B cell (primary cell): Measurements from ENCODE around the gene MINDY2. TPM values are rescaled to one million over a fixed set of nuclear protein-coding genes. Genes with fewer than 3 reads are reported as not detected.
A peak's percentile ranks its signal among the peaks of the same experiment; 100 is the strongest.
"Not testable (repeated sequence)": the region's sequence is repeated elsewhere in the genome, so short reads cannot be mapped to it uniquely, and the experiment has no call there.

Source experiments
- ATAC-seq: fragments of 200-7000 bp; cut with Tn5 transposase; one replicate; pipeline ENCODE4 v1.10.0; 2021; ENCODE audit warnings: low read depth, mild to moderate bottlenecking, moderate number of reproducible peaks, moderate library complexity
- CTCF ChIA-PET: fragments of 350-600 bp; sonication (Branson Sonifier 250); formaldehyde crosslinking; loops from one replicate; lab custom pipeline; 2021; ENCODE audit warnings: antibody characterized with exemption, inconsistent platforms; lab: Charles Lee
- POLR2A ChIA-PET: fragments of 350-600 bp; sonication (Branson Sonifier 250); formaldehyde crosslinking; loops from one replicate; lab custom pipeline; 2021; ENCODE audit warnings: antibody characterized with exemption; lab: Charles Lee
- DNase-seq: peaks from one replicate; pipeline ENCODE4 v3.0.0; 2013
- H2AFZ ChIP-seq: 2 replicates; pipeline ENCODE4 v1.6.1; 2012; ENCODE audit warnings: mild to moderate bottlenecking, low read depth, low read length; ENCODE audit not compliant: insufficient read depth, poor library complexity, severe bottlenecking
- H3K27ac ChIP-seq, 2 donors: 1 replicate in 1 of 2; 2 replicates in 1 of 2; pipeline ENCODE4 v1.5.1; 2012 to 2013; ENCODE audit warnings: low read length in 2 of 2, mild to moderate bottlenecking in 2 of 2, moderate library complexity in 1 of 2
- H3K27me3 ChIP-seq, 4 experiments: fragments of 200-600 bp in 1 of 4; sonication (generic) in 1 of 4; replicated peaks in 1 of 4; 1 replicate in 2 of 4; 2 replicates in 2 of 4; pipeline versions ENCODE4 v1.6.1 to v1.7.0; 2013 to 2016; ENCODE audit warnings: low read length in 3 of 4, mild to moderate bottlenecking in 2 of 4, mixed read lengths in 1 of 4, moderate library complexity in 1 of 4; ENCODE audit not compliant: insufficient read depth in 4 of 4, control insufficient read depth in 3 of 4; ENCODE audit errors: control extremely low read depth in 1 of 4
- H3K36me3 ChIP-seq, 2 experiments: replicated peaks in 1 of 2; 1 replicate in 1 of 2; 2 replicates in 1 of 2; pipeline versions ENCODE4 v1.6.1 to v1.7.1; 2013; ENCODE audit warnings: low read length in 1 of 2; ENCODE audit not compliant: insufficient read depth in 2 of 2, control insufficient read depth in 1 of 2; ENCODE audit errors: control extremely low read depth in 1 of 2, extremely low read depth in 1 of 2
- H3K4me1 ChIP-seq, 2 donors: fragments of 200-600 bp in 1 of 2; sonication (generic) in 1 of 2; 1 replicate in 1 of 2; 2 replicates in 1 of 2; pipeline versions ENCODE4 v1.5.1 to v1.6.1; 2013 to 2017; ENCODE audit warnings: low read length in 2 of 2; ENCODE audit not compliant: control insufficient read depth in 2 of 2, insufficient read depth in 2 of 2
- H3K4me2 ChIP-seq: replicated peaks from 2 replicates; pipeline ENCODE3; 2012; ENCODE audit warnings: mild to moderate bottlenecking, low read depth, low read length; ENCODE audit not compliant: poor library complexity, severe bottlenecking
- H3K4me3 ChIP-seq, 5 experiments: fragments of 200-600 bp in 1 of 5; sonication (generic) in 1 of 5; 1 replicate in 3 of 5; 2 replicates in 2 of 5; pipeline versions ENCODE4 v1.5.1 to v1.7.0; 2011 to 2016; ENCODE audit warnings: low read length in 4 of 5, mild to moderate bottlenecking in 4 of 5, low read depth in 2 of 5, control low read depth in 1 of 5, moderate library complexity in 1 of 5; ENCODE audit not compliant: insufficient read depth in 1 of 5; ENCODE audit errors: control extremely low read depth in 1 of 5, extremely low read depth in 1 of 5
- H3K79me2 ChIP-seq: fragments of 200-600 bp; sonication (generic); one replicate; pipeline ENCODE4 v1.6.0; 2016; ENCODE audit warnings: low read length; ENCODE audit not compliant: control insufficient read depth, insufficient read depth
- H3K9ac ChIP-seq: fragments of 200-600 bp; sonication (generic); 2 replicates; pipeline ENCODE4 v1.6.1; 2017; ENCODE audit warnings: mild to moderate bottlenecking, low read length, moderate library complexity
- H3K9me3 ChIP-seq, 3 donors: one replicate each; pipeline versions ENCODE4 v1.6.1 to v1.7.1; 2013; ENCODE audit warnings: low read length in 2 of 3; ENCODE audit not compliant: control insufficient read depth in 2 of 3, insufficient read depth in 1 of 3; ENCODE audit errors: control extremely low read depth in 1 of 3
- H4K20me1 ChIP-seq: 2 replicates; pipeline ENCODE4 v1.6.0; 2012; ENCODE audit warnings: mild to moderate bottlenecking, low read length; ENCODE audit not compliant: insufficient read depth, control insufficient read depth, poor library complexity, severe bottlenecking
- H3K27ac Mint-ChIP-seq: one replicate; pipeline ENCODE4 v1.8.0; 2021; ENCODE audit warnings: mixed read lengths
- H3K27me3 Mint-ChIP-seq: one replicate; pipeline ENCODE4 v1.8.0; 2021; ENCODE audit warnings: mixed read lengths
- H3K4me1 Mint-ChIP-seq: one replicate; pipeline ENCODE4 v1.8.0; 2021; ENCODE audit warnings: mixed read lengths
- H3K4me3 Mint-ChIP-seq: one replicate; pipeline ENCODE4 v1.8.0; 2021; ENCODE audit warnings: mixed read lengths
- H3K9me3 Mint-ChIP-seq: one replicate; pipeline ENCODE4 v1.8.0; 2022; ENCODE audit warnings: mixed read lengths; ENCODE audit not compliant: insufficient read depth
- EZH2 ChIP-seq: IDR thresholded peaks from 2 replicates; pipeline ENCODE4 v1.6.1; 2012; ENCODE audit warnings: borderline replicate concordance, low read depth, mild to moderate bottlenecking, moderate library complexity, low read length; ENCODE audit not compliant: insufficient read depth, poor library complexity, severe bottlenecking
- WGBS: methylation state at CpG from one replicate; pipeline ENCODE4 v1.1.5; 2013; ENCODE audit warnings: missing lambda C conversion rate; ENCODE audit not compliant: insufficient coverage; 5-methylcytosine and 5-hydroxymethylcytosine counted together
- intact Hi-C: fragments of 100-400 bp; cut with micrococcal nuclease; formaldehyde crosslinking; loops from one replicate; pipeline ENCODE4 v1.10.0; 2022
- polyA plus RNA-seq: library from polyadenylated mRNA; depleted of rRNA; stranded (reverse); fragments of >200 nt; gene quantifications from 2 replicates; pipeline ENCODE4 v1.2.3, GENCODE V29; 2012
- total RNA-seq, 2 donors: library from RNA; stranded (reverse); fragments of 120-200 nt in 1 of 2; gene quantifications; 1 replicate in 1 of 2; 2 replicates in 1 of 2; pipeline versions ENCODE4 v1.2.3 to v1.2.4, GENCODE V29; 2013 to 2022
- TF ChIP-seq, protein P1 (sequence below): fragments of 200-600 bp; IDR thresholded peaks from one replicate; pipeline ENCODE4 v1.8.0; 2022; ENCODE audit warnings: antibody characterized with exemption, mild to moderate bottlenecking

The MINDY2 gene
- total and polyA plus RNA-seq, 2 donors (not counting 1 experiment from before 2014, with no cell fraction given), result 2.3 to 16.6 TPM

GRCh38 chr15:58830556-58830955, 59.5 kb downstream of the MINDY2 start:
- WGBS, result 100% methylated on average over 1 of the region's 2 CpGs
- Histone ChIP-seq H3K4me1 (peaks cover 10 to 17% of the 10 kb centered on the region in 2 donors), H3K27me3 (no peaks in the 10 kb centered on the region), H3K9ac (no peak overlapping the region), H3K27ac (no peak overlapping the region), H3K9me3 (no peaks in the 10 kb centered on the region), H3K79me2 (no peaks in the 10 kb centered on the region), H2AFZ (no peak overlapping the region), H3K4me2 (no peak overlapping the region), H3K36me3 (no peaks in the 10 kb centered on the region), H4K20me1 (no peaks in the 10 kb centered on the region), H3K4me3 (no peak overlapping the region)
- ATAC-seq, result no peak
- intact Hi-C loops, result no loop called here
- Mint-ChIP-seq H3K4me3 (peak overlapping the region; percentile 35), H3K27ac (peak overlapping the region; percentile 53), H3K4me1 (peaks cover 51% of the 10 kb centered on the region), H3K27me3 (no peaks in the 10 kb centered on the region), H3K9me3 (no peaks in the 10 kb centered on the region)
- POLR2A ChIA-PET, result no interaction called here
- no peak for DNase-seq
- CTCF ChIA-PET, result interaction anchor here (1.1 kb wide), 1 partner anchor 59 kb away, joined by 3 read pairs; the partner anchor contains the start of gene MINDY2
- TF ChIP-seq, protein P1, sequence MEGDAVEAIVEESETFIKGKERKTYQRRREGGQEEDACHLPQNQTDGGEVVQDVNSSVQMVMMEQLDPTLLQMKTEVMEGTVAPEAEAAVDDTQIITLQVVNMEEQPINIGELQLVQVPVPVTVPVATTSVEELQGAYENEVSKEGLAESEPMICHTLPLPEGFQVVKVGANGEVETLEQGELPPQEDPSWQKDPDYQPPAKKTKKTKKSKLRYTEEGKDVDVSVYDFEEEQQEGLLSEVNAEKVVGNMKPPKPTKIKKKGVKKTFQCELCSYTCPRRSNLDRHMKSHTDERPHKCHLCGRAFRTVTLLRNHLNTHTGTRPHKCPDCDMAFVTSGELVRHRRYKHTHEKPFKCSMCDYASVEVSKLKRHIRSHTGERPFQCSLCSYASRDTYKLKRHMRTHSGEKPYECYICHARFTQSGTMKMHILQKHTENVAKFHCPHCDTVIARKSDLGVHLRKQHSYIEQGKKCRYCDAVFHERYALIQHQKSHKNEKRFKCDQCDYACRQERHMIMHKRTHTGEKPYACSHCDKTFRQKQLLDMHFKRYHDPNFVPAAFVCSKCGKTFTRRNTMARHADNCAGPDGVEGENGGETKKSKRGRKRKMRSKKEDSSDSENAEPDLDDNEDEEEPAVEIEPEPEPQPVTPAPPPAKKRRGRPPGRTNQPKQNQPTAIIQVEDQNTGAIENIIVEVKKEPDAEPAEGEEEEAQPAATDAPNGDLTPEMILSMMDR, result no peak
- no peak for TF ChIP-seq EZH2

DNA sequence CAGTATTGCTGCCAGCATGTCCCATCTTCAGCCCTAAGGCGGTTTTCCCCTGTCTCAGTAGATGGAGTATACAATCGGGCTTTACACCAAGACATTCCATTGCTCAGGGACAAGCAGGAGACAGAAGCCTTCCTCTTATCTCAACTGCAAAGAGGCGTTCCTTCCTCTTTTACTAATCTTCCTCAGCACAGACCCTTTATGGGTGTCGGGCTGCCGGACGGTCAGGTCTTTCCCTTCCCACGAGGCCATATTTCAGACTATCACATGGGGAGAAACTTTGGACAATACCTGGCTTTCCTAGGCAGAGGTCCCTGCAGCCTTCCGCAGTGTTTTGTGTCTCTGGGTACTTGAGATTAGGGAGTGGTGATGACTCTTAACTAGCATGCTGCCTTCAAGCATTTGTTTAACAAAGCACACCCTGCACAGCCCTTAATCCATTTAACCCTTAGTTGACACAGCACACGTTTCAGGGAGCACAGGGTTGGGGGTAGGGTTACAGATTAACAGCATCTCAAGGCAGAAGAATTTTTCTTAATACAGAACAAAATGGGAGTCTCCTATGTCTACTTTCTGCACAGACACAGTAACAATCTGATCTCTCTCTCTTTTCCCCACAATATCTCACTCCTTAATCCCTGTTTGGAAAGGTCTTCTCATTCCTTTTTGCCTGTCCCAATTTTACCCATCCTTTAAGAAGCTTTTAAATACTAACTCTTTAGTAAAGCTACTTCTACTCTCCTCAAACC, 62.8 kb downstream of the MINDY2 start:
- H4K20me1 ChIP-seq, H3K27ac ChIP-seq, H3K9me3 Mint-ChIP-seq, H3K79me2 ChIP-seq, POLR2A ChIA-PET, H3K4me3 ChIP-seq, intact Hi-C loops, H3K36me3 ChIP-seq, H3K27me3 ChIP-seq, ATAC-seq, H3K4me1 ChIP-seq, H3K27me3 Mint-ChIP-seq, H3K4me2 ChIP-seq, H3K9me3 ChIP-seq, H2AFZ ChIP-seq, CTCF ChIA-PET: not testable (repeated sequence)
- peak; percentile 13 for DNase-seq
- peak overlapping the region; percentile 85 for H3K4me3 Mint-ChIP-seq
- H3K9ac ChIP-seq, result peak overlapping the region; percentile 15
- WGBS, result 71% methylated on average over 1 of the region's 9 CpGs
- peak overlapping the region; percentile 83 for H3K27ac Mint-ChIP-seq
- H3K4me1 Mint-ChIP-seq, result peaks cover 35% of the 10 kb centered on the region
